COR-L47 (cell line): Measurements from ENCODE around the gene PLCB1.

Source experiments
- DNase-seq: peaks from one replicate; lab custom pipeline; 2025; lab: John Stamatoyannopoulos, UW

PLCB1 gene

GRCh38 chr20:8131598-8132483 is at the start of gene PLCB1:
TSS of gene PLCB1 (plus strand) at chr20:8132266. CDS start at chr20:8132652, 386 bp downstream.
- DNase-seq, result peak; percentile 81

- DNase-seq, result no peak
Measured at GRCh38 chr20:8082989-8083388, 49.1 kb upstream of the PLCB1 start.

GRCh38 chr20:8089668-8090067 is 42.4 kb upstream of the PLCB1 start:
- DNase-seq, result no peak

GRCh38 chr20:8094415-8094818 is 37.6 kb upstream of the PLCB1 start:
- DNase-seq, result peak; percentile 4

GRCh38 chr20:8094850-8095249 is 37.2 kb upstream of the PLCB1 start:
- no peak for DNase-seq

GRCh38 chr20:8095648-8096572 is 36.2 kb upstream of the PLCB1 start:
- no peak for DNase-seq

- no peak for DNase-seq
Measured at GRCh38 chr20:8097307-8097706, 34.8 kb upstream of the PLCB1 start.

- no peak for DNase-seq
Measured at GRCh38 chr20:8104252-8104651, 27.8 kb upstream of the PLCB1 start.

- DNase-seq, result peak; percentile 1
Measured at GRCh38 chr20:8114612-8115011, 17.5 kb upstream of the PLCB1 start.

GRCh38 chr20:8115436-8115835 is 16.6 kb upstream of the PLCB1 start:
- DNase-seq, result peak; percentile 4

- no peak for DNase-seq
Measured at GRCh38 chr20:8116067-8116811, 15.8 kb upstream of the PLCB1 start.

GRCh38 chr20:8117636-8118035 is 14.4 kb upstream of the PLCB1 start:
- no peak for DNase-seq

GRCh38 chr20:8118039-8118438 is 14.0 kb upstream of the PLCB1 start:
- no peak for DNase-seq

- no peak for DNase-seq
Measured at GRCh38 chr20:8118760-8119159, 13.3 kb upstream of the PLCB1 start.

- DNase-seq, result no peak
Measured at GRCh38 chr20:8121666-8122065, 10.4 kb upstream of the PLCB1 start.

- no peak for DNase-seq
Measured at GRCh38 chr20:8124639-8125038, 7.4 kb upstream of the PLCB1 start.

GRCh38 chr20:8126181-8126580 is 5.9 kb upstream of the PLCB1 start:
- no peak for DNase-seq

GRCh38 chr20:8126841-8127378 is 5.2 kb upstream of the PLCB1 start:
- no peak for DNase-seq

- no peak for DNase-seq
Measured at GRCh38 chr20:8127553-8128255, 4.4 kb upstream of the PLCB1 start.

GRCh38 chr20:8128291-8129060 is 3.6 kb upstream of the PLCB1 start:
- DNase-seq, result no peak
